NCI-H1417 (cell line): ENCODE data around the gene CZIB.
"Not testable (repeated sequence)": the region's sequence is repeated elsewhere in the genome, so short reads cannot be mapped to it uniquely, and the experiment has no call there.

Source experiments
- DNase-seq, 3 experiments: peaks; one replicate each; lab custom pipeline; 2025; lab: John Stamatoyannopoulos, UW

CZIB gene

DNA sequence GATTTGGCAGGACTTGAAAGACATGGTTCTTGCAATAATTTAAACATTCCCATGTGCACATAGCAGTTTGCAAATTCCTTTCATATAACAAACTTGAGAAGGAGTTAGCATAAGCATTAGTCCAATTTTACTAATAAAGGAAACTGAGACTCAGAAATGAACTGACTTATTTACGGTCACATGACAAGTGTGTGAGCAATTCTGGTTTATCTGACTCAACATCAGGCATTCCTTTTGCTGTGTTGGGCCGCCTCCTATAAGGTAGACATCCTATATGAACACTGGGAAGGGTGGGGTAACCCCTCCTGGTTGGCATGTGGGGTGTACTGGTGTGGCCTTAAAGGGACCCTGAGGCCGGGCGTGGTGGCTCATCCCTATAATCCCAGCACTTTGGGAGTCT, 32.3 kb downstream of the CZIB start:
- no peak for DNase-seq

DNA sequence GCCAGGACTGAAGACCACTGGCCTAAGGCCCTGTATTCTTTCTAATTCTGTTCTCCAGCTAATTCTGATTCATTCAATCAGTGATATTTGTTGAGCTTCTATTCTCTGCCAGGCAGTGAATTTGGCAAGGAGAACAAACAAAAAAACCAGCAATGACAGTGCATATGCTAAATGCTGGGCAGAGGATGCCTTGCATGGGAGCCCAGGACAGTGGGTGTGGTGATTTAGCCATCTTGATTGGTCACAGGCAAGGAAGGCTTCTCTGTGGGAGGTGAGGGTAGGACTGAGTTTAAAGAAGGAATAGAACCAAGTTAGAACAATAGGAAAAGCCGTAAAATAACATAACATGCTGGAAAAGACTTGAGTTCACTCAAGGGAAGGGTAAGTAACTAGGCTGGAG, 33.0 kb downstream of the CZIB start:
- DNase-seq: no peak

DNA sequence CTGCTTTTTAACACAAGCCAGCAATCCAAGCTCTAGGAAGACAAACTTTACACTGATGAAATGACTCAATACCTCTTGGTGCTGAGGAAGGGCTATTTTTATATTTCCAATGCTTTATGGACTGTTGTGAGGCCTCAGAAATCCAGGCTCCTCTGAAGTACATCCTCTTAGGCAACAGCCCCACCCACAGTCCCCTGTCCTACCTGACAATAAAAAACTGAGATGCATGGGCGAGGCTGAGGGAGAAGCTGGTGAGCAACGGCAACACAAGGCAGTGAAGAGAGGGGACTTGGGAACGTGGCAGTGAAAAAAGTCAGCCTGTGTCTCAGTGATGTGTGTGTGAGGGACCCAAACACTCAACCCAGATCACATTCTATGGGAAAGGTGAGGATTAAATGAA, 33.9 kb downstream of the CZIB start:
- DNase-seq: no peak

DNA sequence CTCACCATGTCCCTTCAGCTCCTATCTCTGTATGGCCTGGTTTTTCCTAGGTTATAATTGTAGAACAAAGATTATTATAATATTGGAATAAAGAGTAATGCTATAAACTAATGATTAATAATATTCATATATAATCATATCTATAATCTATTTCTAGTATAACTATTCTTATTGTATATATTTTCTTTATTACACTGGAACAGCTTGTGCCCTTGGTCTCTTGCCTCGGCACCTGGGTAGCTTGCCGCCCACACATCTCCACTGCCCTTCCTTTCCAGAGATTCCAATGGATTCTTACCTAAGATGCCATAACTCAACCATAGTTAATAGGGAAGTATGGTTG, 34.5 kb downstream of the CZIB start:
- DNase-seq: not testable (repeated sequence)

DNA sequence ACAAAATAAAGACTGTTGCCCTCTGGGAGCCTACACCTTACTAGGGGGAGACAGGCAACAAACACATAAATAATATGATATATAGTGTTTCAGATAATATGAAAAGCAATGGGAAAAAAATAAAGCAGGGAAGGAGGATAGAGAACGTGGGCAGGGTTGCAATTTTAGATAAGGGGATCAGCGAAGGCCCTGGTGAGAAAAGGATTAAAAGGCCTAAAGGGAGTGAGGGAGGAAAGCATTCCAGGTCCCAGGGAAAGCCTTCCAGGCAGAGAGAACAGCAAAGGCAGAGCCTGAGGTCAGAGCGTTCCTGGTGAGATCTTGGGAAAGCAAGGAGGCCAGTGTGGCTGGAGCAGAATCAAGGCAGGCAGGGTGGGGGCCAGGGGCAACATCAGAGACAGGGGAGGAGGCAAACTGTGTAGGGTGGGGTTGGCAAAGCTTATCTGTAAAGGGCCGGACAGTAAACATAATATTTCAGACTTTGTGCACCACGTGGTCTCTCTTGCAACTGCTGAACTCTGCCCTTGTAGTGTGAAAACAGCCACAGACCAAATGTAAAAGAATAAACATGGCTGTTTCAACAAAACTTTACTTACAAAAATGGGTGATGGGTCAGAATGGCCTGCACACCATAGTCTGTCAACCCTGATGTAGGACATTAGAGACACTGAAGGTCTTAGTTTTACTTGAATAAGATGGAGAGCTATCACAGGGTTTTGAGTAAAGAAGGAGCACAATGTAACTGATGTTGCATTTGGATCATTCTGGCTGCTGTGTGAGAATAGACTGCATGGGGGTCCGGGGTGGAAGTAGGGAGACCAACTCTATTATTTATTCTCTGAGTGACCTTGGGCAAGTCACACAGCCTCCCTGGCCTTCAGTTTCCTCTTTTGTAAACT, 37.1 kb downstream of the CZIB start:
- no peak for DNase-seq

DNA sequence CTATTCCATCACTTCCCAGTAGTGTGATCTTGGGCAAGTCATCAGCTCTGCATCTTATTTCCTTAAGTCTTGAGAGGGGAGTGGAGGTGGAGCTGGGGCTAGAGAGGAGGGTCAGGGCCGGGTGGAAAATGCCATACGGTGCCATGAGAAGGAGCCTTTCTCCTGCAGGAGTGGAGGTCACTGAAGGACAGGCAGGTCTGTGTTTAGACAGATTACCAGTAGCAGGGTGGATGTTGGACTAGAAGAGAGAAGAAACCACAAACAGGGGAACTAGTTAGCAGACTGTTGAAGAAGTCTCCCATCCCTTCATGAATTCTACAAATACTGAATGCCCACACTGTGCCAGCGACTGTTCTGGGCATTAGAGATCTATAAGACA, 37.7 kb downstream of the CZIB start:
- no peak for DNase-seq

DNA sequence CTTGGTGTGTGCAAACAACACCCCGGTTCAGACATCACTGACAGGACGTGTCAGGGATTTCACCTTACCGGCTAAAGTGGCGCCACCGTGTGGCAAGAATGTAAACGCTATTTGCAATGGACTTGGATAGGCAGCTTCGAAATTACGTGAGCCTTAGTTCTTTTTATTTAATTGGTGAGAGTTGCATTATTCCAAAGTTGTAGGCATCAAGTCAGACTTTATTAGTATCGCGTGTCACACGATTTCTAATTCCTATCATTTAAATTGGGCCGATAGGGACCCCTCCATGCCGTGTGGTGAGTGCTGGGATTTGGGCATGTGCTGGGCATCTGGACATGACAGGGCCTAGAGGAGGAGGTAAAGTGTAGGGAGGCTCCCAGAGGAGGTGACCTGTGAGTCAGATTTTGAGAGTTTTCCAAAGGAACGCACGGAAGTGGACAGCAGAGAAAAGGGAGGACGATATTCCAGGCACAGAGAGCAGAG, 38.3 kb downstream of the CZIB start:
- peak; percentile 50 to 83 (median 81) for DNase-seq

DNA sequence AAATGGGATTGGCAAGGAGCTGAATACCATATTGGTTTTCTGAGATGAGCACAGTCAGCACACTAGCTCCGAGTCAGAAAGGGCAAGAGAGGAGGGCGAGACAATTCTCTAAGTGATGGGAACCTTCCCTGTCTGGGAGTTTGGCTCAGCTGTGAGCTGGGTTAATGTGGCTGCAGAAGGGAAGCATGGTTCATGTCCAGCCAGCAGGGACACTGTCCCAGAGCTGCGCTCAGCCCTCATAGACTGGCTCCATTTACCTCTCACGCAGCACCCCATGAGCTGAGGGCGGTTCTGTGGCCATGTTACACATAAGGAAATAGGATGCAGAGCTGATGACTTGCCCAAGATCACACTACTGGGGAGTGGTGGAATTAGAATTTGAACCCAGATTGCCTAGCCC, 39.5 kb downstream of the CZIB start:
- DNase-seq: no peak

DNA sequence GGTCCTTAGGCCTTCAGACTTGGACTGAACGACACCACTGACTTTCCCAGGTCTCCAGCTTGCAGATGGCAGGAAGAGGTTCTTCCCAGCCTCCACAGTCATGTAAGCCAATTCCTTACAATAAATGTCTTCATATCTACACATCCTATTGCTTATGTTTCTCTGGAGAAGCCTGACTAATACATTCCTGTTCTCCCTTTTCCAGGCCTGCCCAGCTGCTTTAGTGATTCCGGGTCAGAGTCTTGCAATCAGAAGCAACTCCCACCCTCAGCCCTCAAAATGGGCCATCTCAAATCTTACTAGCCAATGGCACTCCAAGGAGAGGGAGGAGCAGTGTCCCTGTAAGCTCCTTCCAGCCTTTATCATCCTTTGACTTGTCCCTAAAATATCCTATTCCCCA, 40.2 kb downstream of the CZIB start:
- no peak for DNase-seq

DNA sequence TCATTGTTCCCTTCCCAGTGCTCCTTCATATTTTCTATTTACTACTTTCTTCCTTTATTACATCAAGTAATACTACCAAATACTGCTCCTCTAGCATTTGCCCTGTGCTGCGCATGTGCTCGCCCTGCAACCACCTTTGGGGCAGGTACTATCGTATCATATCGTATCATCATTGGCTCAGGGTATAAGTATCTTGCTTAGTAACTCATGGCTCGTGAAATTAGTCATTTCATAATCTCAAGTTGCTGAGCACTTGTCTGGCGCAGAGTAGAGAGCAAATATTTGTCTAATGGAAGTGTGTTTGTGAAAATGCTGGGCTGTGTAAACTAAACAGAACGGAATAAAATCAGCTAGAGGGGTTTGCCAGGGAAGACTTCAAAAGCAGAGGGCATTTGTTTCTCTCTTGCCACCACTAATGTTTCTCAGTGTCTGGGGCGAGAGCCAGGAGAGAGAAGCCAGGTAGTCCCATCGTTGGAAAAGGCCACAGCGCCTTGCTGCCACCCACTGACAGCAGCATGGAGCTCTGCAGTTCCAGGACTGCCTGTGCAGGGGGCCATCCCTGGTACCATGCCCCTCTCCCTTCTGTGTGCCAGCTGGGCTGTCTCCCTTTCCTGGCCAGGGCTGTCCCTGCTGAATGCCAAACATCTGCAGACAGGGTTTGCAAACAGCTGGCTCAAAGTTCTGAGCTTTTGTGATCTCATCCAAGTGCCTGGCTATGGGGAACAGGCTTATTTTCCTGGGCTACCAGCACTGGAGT, 43.8 kb downstream of the CZIB start:
- DNase-seq: peak; percentile 30 to 62 (median 38)

DNA sequence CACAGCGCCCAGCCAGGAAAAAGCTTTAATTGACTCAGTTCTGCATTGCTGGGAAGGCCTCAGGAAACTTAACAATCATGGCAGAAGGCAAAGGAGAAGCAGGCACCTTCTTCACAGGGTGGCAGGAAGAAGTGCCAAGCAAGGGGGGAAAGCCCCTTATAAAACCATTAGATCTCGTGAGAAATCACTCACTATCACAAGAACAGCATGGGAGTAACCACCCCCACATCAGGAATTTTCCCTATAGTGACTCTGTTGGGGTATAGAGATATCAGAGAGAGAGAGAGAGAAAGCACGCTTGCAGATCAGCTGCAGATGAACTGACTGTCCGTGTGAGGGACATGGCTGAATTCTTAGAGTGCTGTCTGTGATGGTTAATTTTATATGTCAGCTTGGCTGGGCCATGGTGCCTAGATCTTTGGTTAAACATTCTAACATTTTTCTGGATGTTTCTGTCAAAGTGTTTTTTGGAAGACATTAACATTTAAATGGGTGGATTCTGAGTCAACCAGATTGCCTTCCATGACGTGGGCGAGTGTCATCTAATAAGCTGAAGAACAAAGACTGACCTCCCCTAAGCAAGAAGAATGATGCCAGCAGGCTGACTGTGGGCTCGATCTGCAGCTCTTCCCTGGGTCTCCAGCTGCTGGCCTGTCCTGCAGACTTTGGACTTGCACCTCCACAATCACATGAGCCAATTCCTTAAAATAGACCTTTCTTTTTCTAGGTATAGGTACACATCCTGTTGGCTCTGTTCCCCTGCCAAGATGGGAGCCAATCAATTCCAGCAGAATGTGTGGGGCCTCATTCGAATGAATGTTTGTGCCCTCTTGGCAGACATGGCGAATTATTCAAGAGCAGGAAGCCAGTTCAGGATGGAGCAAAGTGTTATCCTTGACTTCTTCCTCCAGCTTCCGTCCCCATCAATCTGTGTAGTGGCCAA, 45.2 kb downstream of the CZIB start:
- no peak for DNase-seq

DNA sequence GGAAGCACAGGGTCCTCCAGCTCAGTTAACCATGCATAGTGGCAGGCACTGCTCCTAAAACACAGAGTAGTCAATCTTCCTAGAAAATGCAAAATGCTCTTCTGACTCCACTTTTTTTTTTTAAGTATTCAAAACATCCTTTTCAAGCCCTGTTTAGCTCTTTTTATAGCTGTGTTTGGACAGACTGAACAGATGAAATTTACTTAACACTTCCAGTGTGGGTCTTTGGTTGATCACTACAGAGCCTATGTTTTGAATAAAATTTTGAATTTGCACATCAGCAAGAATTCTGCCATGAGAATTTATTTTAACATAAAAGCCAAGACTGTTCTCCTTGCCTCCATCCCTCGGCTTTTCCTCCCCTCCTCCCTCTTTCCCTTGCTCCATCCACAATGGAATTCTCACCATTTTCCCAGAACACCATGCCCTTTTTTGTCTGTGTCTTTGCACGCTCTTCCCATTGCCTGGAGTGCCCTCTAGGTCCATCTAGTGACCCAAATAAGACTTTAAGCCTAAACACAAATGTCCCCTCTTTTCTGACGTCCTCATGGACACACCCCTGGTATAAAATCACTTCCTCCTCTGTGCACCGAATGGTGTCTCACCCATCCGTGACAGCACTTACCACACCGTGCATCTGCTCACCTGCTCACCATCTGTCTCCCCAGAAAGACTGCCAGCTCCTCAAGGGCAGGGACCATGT, 47.9 kb downstream of the CZIB start:
- DNase-seq: peak; percentile 18 to 46 (median 35)

DNA sequence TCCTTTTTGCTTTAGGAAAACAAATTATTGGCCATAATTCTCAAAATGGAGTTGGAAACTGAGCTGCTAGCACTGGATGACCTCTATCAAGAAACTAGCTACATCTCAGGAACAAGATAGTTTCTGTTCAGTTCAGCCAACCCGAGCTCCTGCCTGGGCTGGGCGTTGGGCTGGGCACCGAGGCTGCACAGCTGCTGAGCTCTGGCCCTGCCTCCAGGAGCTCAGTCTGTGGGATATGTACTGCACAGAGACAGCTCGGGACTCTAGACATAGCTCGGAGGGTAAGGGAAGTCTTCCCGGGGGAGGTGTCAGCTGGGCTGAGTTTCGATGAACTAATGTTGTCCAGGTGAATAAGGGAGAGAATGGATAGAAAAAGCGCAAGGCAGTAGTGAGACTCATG, 53.5 kb downstream of the CZIB start:
- DNase-seq: no peak

DNA sequence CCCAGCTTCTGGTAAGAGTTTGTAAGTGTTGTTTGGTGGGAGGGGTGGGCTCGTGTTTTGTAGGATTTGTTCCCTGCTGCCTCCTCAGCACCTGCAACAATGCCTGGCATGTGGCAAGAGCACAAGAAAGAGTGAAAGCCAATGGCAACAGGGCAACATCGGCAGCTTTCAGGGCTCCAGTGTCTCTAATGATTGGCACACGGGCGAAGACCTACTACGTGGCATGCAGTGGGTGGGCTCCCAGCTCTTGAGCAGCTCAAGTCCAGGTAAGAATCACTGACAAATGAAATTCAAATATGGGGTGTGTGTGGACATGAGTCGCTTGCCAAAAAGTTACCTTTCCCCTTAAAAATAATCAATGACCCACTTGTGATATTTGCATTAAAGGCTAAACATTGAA, 54.1 kb downstream of the CZIB start:
- no peak for DNase-seq

DNA sequence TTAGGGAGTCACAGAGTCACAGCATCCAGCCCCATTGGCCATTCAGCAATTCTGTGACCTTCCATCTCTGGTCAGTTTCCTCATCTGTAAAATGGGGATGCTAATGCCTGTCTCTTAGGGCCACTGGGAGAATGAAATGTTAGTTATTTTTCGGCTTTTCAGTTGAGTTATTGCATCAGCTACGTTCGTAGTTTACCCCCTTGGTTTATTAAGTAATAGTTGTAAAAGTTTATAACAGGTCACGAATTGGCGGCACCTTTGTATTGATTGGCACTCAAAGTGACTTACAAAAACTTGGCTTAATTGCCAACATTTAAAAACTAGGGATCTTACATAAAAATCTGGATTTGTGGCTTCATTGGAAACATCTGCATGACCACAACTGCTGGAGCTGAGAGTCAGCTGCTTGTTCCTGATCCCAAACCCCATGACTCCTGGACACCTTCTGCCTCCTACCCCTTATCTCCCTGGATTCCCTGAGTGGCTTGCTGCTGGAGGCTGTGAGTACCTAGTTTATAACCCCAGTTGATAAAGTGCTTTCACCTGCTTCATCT, 54.9 kb downstream of the CZIB start:
- DNase-seq: no peak
